Measurements from ENCODE around the gene CCDC144A.
"Not testable (repeated sequence)": the region's sequence is repeated elsewhere in the genome, so short reads cannot be mapped to it uniquely, and the experiment has no call there.

CCDC144A gene

GRCh38 chr17:16687151-16687550, 2.9 kb upstream of the CCDC144A start:
- not testable (repeated sequence) for ATAC-seq (replicated peaks; ENCODE audit: extremely low read depth, poor library complexity, severe bottlenecking); H3K27ac Mint-ChIP-seq (ENCODE audit: low read depth); H3K4me1 Mint-ChIP-seq; H3K4me3 Mint-ChIP-seq; H3K9me3 Mint-ChIP-seq; DNase-seq (ENCODE audit: low spot score in 2 of 2); H3K36me3 Mint-ChIP-seq (ENCODE audit: insufficient read depth)
- H3K27me3 Mint-ChIP-seq, result peaks cover 22% of the 10 kb centered on the region

- H3K4me3 Mint-ChIP-seq; DNase-seq (ENCODE audit: low spot score in 2 of 2); H3K27me3 Mint-ChIP-seq; ATAC-seq (replicated peaks; ENCODE audit: extremely low read depth, poor library complexity, severe bottlenecking); H3K36me3 Mint-ChIP-seq (ENCODE audit: insufficient read depth); H3K9me3 Mint-ChIP-seq; H3K4me1 Mint-ChIP-seq; H3K27ac Mint-ChIP-seq (ENCODE audit: low read depth): not testable (repeated sequence)
Observed at GRCh38 chr17:16690447-16690846, 406 bp downstream of the CCDC144A start.

GRCh38 chr17:16697603-16698002, 7.6 kb downstream of the CCDC144A start:
- H3K36me3 Mint-ChIP-seq (ENCODE audit: insufficient read depth); H3K27ac Mint-ChIP-seq (ENCODE audit: low read depth); ATAC-seq (replicated peaks; ENCODE audit: extremely low read depth, poor library complexity, severe bottlenecking); DNase-seq (ENCODE audit: low spot score in 2 of 2); H3K9me3 Mint-ChIP-seq; H3K4me3 Mint-ChIP-seq; H3K4me1 Mint-ChIP-seq: not testable (repeated sequence)
- peaks cover 29% of the 10 kb centered on the region for H3K27me3 Mint-ChIP-seq

GRCh38 chr17:16745492-16746203, 55.6 kb downstream of the CCDC144A start:
- not testable (repeated sequence) for H3K36me3 Mint-ChIP-seq (ENCODE audit: insufficient read depth); DNase-seq (ENCODE audit: low spot score in 2 of 2); H3K9me3 Mint-ChIP-seq; H3K4me3 Mint-ChIP-seq; H3K4me1 Mint-ChIP-seq; H3K27ac Mint-ChIP-seq (ENCODE audit: low read depth)
- H3K27me3 Mint-ChIP-seq, result peaks cover 54% of the 10 kb centered on the region
- peak; percentile 24 for ATAC-seq (replicated peaks; ENCODE audit: extremely low read depth, poor library complexity, severe bottlenecking)

GRCh38 chr17:16746571-16746970, 56.5 kb downstream of the CCDC144A start:
- peaks cover 15% of the 10 kb centered on the region for H3K4me1 Mint-ChIP-seq
- H3K27me3 Mint-ChIP-seq, result peaks cover 64% of the 10 kb centered on the region
- H3K4me3 Mint-ChIP-seq; H3K36me3 Mint-ChIP-seq (ENCODE audit: insufficient read depth); H3K9me3 Mint-ChIP-seq; H3K27ac Mint-ChIP-seq (ENCODE audit: low read depth); DNase-seq (ENCODE audit: low spot score in 2 of 2); ATAC-seq (replicated peaks; ENCODE audit: extremely low read depth, poor library complexity, severe bottlenecking): not testable (repeated sequence)

- not testable (repeated sequence) for H3K36me3 Mint-ChIP-seq (ENCODE audit: insufficient read depth); H3K27ac Mint-ChIP-seq (ENCODE audit: low read depth); H3K9me3 Mint-ChIP-seq; H3K4me3 Mint-ChIP-seq; DNase-seq (ENCODE audit: low spot score in 2 of 2); ATAC-seq (replicated peaks; ENCODE audit: extremely low read depth, poor library complexity, severe bottlenecking)
- peaks cover 37% of the 10 kb centered on the region for H3K27me3 Mint-ChIP-seq
- peaks cover 15% of the 10 kb centered on the region for H3K4me1 Mint-ChIP-seq
Observed at GRCh38 chr17:16750515-16750914, 60.5 kb downstream of the CCDC144A start.

- ATAC-seq (replicated peaks; ENCODE audit: extremely low read depth, poor library complexity, severe bottlenecking), result peak; percentile 40
- not testable (repeated sequence) for DNase-seq (ENCODE audit: low spot score in 2 of 2)
- H3K27me3 Mint-ChIP-seq, result peaks cover 31% of the 10 kb centered on the region
Observed at GRCh38 chr17:16751224-16751923, 61.3 kb downstream of the CCDC144A start.

GRCh38 chr17:16751924-16752287, 61.9 kb downstream of the CCDC144A start:
- ATAC-seq (replicated peaks; ENCODE audit: extremely low read depth, poor library complexity, severe bottlenecking); H3K4me1 Mint-ChIP-seq; H3K27ac Mint-ChIP-seq (ENCODE audit: low read depth): not testable (repeated sequence)

More at GRCh38 chr17:16751224-16751923, 61.3 kb downstream of the CCDC144A start:
- H3K36me3 Mint-ChIP-seq (ENCODE audit: insufficient read depth); H3K4me3 Mint-ChIP-seq; H3K27ac Mint-ChIP-seq (ENCODE audit: low read depth); H3K4me1 Mint-ChIP-seq; H3K9me3 Mint-ChIP-seq: not testable (repeated sequence)

GRCh38 chr17:16757520-16757919, 67.5 kb downstream of the CCDC144A start:
- not testable (repeated sequence) for H3K4me3 Mint-ChIP-seq

More at GRCh38 chr17:16751924-16752287, 61.9 kb downstream of the CCDC144A start:
- H3K27me3 Mint-ChIP-seq, result peaks cover 31% of the 10 kb centered on the region
- DNase-seq (ENCODE audit: low spot score in 2 of 2); H3K36me3 Mint-ChIP-seq (ENCODE audit: insufficient read depth); H3K4me3 Mint-ChIP-seq; H3K9me3 Mint-ChIP-seq: not testable (repeated sequence)

GRCh38 chr17:16758177-16758576, 68.1 kb downstream of the CCDC144A start:
- H3K4me1 Mint-ChIP-seq; ATAC-seq (replicated peaks; ENCODE audit: extremely low read depth, poor library complexity, severe bottlenecking): not testable (repeated sequence)

More at GRCh38 chr17:16757520-16757919, 67.5 kb downstream of the CCDC144A start:
- H3K27me3 Mint-ChIP-seq, result peaks cover 19% of the 10 kb centered on the region
- H3K9me3 Mint-ChIP-seq; ATAC-seq (replicated peaks; ENCODE audit: extremely low read depth, poor library complexity, severe bottlenecking); H3K4me1 Mint-ChIP-seq; H3K36me3 Mint-ChIP-seq (ENCODE audit: insufficient read depth); DNase-seq (ENCODE audit: low spot score in 2 of 2); H3K27ac Mint-ChIP-seq (ENCODE audit: low read depth): not testable (repeated sequence)

GRCh38 chr17:16768290-16769175, 78.5 kb downstream of the CCDC144A start:
- DNase-seq (ENCODE audit: low spot score in 2 of 2); H3K4me3 Mint-ChIP-seq; ATAC-seq (replicated peaks; ENCODE audit: extremely low read depth, poor library complexity, severe bottlenecking); H3K36me3 Mint-ChIP-seq (ENCODE audit: insufficient read depth); H3K4me1 Mint-ChIP-seq; H3K9me3 Mint-ChIP-seq; H3K27ac Mint-ChIP-seq (ENCODE audit: low read depth); H3K27me3 Mint-ChIP-seq: not testable (repeated sequence)

More at GRCh38 chr17:16758177-16758576, 68.1 kb downstream of the CCDC144A start:
- H3K36me3 Mint-ChIP-seq (ENCODE audit: insufficient read depth); DNase-seq (ENCODE audit: low spot score in 2 of 2); H3K9me3 Mint-ChIP-seq; H3K4me3 Mint-ChIP-seq; H3K27ac Mint-ChIP-seq (ENCODE audit: low read depth): not testable (repeated sequence)
- H3K27me3 Mint-ChIP-seq, result peaks cover 19% of the 10 kb centered on the region

- not testable (repeated sequence) for ATAC-seq (replicated peaks; ENCODE audit: extremely low read depth, poor library complexity, severe bottlenecking); H3K27ac Mint-ChIP-seq (ENCODE audit: low read depth); H3K27me3 Mint-ChIP-seq; DNase-seq (ENCODE audit: low spot score in 2 of 2); H3K9me3 Mint-ChIP-seq; H3K4me3 Mint-ChIP-seq; H3K36me3 Mint-ChIP-seq (ENCODE audit: insufficient read depth); H3K4me1 Mint-ChIP-seq
Observed at GRCh38 chr17:16772394-16773145, 82.5 kb downstream of the CCDC144A start.
